ENCODE data around the gene FFAR1.

GRCh38 chr19:35392742-35393715 is 45.3 kb downstream of the FFAR1 start:
- TF ChIP-seq CTCF (IDR thresholded peaks at IDR 0.05 in 8 of 11, conservative IDR thresholded peaks at IDR 0.05 in 3 of 11) (no peak), POLR2A (IDR thresholded peaks at IDR 0.05) (no peak)

Measured in spleen (tissue), 7 donors.